Transverse colon (tissue), 4 donors: Measurements from ENCODE around the gene DTX1. TPM values are rescaled to one million over a fixed set of nuclear protein-coding genes. Genes with fewer than 3 reads are reported as not detected.

ENCODE experiments used
- DNase-seq: peaks from one replicate; pipeline ENCODE4 v3.0.0-alpha.2; 2019
- H3K27ac ChIP-seq, 4 donors: fragments of 200-600 bp; sonication (generic); 2 replicates each; pipeline ENCODE4 v1.5.1; 2016 to 2018; ENCODE audit warnings: inconsistent platforms in 4 of 4
- H3K27me3 ChIP-seq: fragments of 200-600 bp; sonication (generic); 2 replicates; pipeline ENCODE4 v1.5.1; 2017; ENCODE audit warnings: inconsistent platforms
- H3K36me3 ChIP-seq, 4 donors: fragments of 200-600 bp; sonication (generic); 2 replicates each; pipeline ENCODE4 v1.5.1; 2017 to 2019; ENCODE audit warnings: inconsistent platforms in 4 of 4
- H3K4me1 ChIP-seq, 4 donors: fragments of 200-600 bp; sonication (generic); 2 replicates each; pipeline ENCODE4 v1.5.1; 2017 to 2020; ENCODE audit warnings: inconsistent platforms in 4 of 4
- H3K4me3 ChIP-seq, 4 donors: fragments of 200-600 bp; sonication (generic); 1 replicate in 1 of 4; 2 replicates in 3 of 4; pipeline versions ENCODE4 v1.5.1 to v1.6.1; 2017 to 2019; ENCODE audit warnings: inconsistent platforms in 4 of 4
- H3K9me3 ChIP-seq, 2 donors: fragments of 200-600 bp; sonication (generic); 2 replicates each; pipeline ENCODE4 v1.5.1; 2017 to 2019; ENCODE audit warnings: inconsistent platforms in 2 of 2
- EP300 ChIP-seq: sonication (generic); formaldehyde crosslinking; IDR thresholded peaks from one replicate; pipeline ENCODE4 v1.6.1; 2017; ENCODE audit warnings: antibody characterized with exemption, low read depth
- POLR2A ChIP-seq: fragments of 450-650 bp; IDR thresholded peaks from one replicate; pipeline ENCODE4 v1.6.1; 2016; ENCODE audit warnings: antibody characterized with exemption, mild to moderate bottlenecking, moderate library complexity
- POLR2AphosphoS5 ChIP-seq, 3 donors: sonication (generic); formaldehyde crosslinking; IDR thresholded peaks; one replicate each; pipeline ENCODE4 v1.6.1; 2016; ENCODE audit warnings: antibody characterized with exemption in 3 of 3
- WGBS, 2 donors: methylation state at CpG; one replicate each; pipeline ENCODE4 v1.1.5; 2018; ENCODE audit warnings: low coverage in 1 of 2; 5-methylcytosine and 5-hydroxymethylcytosine counted together
- in situ Hi-C, 4 donors: fragments of 200-750 bp; cut with MboI; loops; one replicate each; pipeline versions ENCODE4 v1.15.0 to v1.15.1; 2017; ENCODE audit warnings: low sequenced_read_pairs in 3 of 4, low pct_ligation_motif_present in 1 of 4, low pct_unique_long_range_greater_than_20kb in 1 of 4
- intact Hi-C: fragments of 100-400 bp; cut with DNase I; formaldehyde crosslinking; loops from one replicate; pipeline ENCODE4 v1.15.1; 2023; ENCODE audit warnings: low total_unique reads
- total RNA-seq, 4 donors: library from RNA; depleted of rRNA; stranded (reverse); fragments of >200 nt; gene quantifications; one replicate each; pipeline ENCODE4 v1.1.0, GENCODE V29; 2016
- TF ChIP-seq, protein P1 (sequence below), 5 experiments: fragments of 200-600 bp in 3 of 5; fragments of 450-650 bp in 2 of 5; sonication (generic) in 3 of 5; IDR thresholded peaks; 1 replicate in 2 of 5; 2 replicates in 3 of 5; pipeline ENCODE4 v1.5.1; 2016 to 2017; ENCODE audit warnings: antibody characterized with exemption in 5 of 5, inconsistent platforms in 3 of 5, mild to moderate bottlenecking in 2 of 5, moderate library complexity in 1 of 5

The DTX1 gene
- total RNA-seq, 4 donors from 2014 or later, result 1.00 to 4.3 (median 3.0) TPM

- Histone ChIP-seq H3K27ac (no peak overlapping the region), H3K36me3 (no peaks in the 10 kb centered on the region), H3K4me1 (no peaks in the 10 kb centered on the region), H3K4me3 (no peak overlapping the region), H3K9me3 (no peaks in the 10 kb centered on the region), H3K27me3 (no peaks in the 10 kb centered on the region)
- no peak for DNase-seq
- 29 to 63% methylated on average over 1 to 5 of the region's 5 CpGs for WGBS, 2 donors
- intact Hi-C loops (no loop called here), in situ Hi-C loops (no loop called here)
- no peak for TF ChIP-seq EP300
- TF ChIP-seq, protein P1, sequence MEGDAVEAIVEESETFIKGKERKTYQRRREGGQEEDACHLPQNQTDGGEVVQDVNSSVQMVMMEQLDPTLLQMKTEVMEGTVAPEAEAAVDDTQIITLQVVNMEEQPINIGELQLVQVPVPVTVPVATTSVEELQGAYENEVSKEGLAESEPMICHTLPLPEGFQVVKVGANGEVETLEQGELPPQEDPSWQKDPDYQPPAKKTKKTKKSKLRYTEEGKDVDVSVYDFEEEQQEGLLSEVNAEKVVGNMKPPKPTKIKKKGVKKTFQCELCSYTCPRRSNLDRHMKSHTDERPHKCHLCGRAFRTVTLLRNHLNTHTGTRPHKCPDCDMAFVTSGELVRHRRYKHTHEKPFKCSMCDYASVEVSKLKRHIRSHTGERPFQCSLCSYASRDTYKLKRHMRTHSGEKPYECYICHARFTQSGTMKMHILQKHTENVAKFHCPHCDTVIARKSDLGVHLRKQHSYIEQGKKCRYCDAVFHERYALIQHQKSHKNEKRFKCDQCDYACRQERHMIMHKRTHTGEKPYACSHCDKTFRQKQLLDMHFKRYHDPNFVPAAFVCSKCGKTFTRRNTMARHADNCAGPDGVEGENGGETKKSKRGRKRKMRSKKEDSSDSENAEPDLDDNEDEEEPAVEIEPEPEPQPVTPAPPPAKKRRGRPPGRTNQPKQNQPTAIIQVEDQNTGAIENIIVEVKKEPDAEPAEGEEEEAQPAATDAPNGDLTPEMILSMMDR (IDR thresholded peaks at IDR 0.05), result no peak
Observed at GRCh38 chr12:113016796-113017195, 39.7 kb upstream of the DTX1 start.

DNA sequence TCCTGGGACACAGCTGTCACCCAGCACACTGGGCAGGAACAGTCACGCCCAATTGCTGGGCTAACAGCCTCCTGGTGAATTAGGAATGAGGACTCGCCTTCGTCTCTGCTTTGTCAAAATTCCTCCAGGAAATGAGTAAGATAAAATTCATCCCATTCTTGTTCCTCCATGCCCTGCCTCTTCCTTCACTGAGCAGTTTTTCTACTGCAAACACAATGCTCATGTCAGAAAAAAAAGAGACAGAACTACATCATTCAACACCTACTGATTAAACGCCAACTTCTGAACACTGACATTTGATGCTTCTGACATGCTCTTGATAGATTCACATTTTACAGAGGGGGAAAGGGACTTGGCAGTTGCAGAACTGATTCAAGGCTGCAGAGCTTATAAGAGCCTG, 37.5 kb upstream of the DTX1 start:
- TF ChIP-seq POLR2A (no peak), POLR2AphosphoS5 (IDR thresholded peaks at IDR 0.05) (no peak), EP300 (no peak)
- TF ChIP-seq, protein P1 (IDR thresholded peaks at IDR 0.05), result no peak
- no peaks in the 10 kb centered on the region for H3K4me1 ChIP-seq
- no peak overlapping the region for H3K4me3 ChIP-seq
- H3K27me3 ChIP-seq, result no peaks in the 10 kb centered on the region
- no peak for DNase-seq
- no peaks in the 10 kb centered on the region for H3K36me3 ChIP-seq
- intact Hi-C loops (no loop called here), in situ Hi-C loops (no loop called here)
- no peaks in the 10 kb centered on the region for H3K9me3 ChIP-seq
- 52 to 54% methylated on average over 4 of the region's 4 CpGs for WGBS, 2 donors
- no peak overlapping the region for H3K27ac ChIP-seq

- in situ Hi-C loops (no loop called here), intact Hi-C loops (no loop called here)
- Histone ChIP-seq H3K4me1 (no peaks in the 10 kb centered on the region), H3K9me3 (no peaks in the 10 kb centered on the region), H3K27ac (no peak overlapping the region), H3K27me3 (no peaks in the 10 kb centered on the region), H3K4me3 (no peak overlapping the region), H3K36me3 (no peaks in the 10 kb centered on the region)
- TF ChIP-seq, protein P1 (IDR thresholded peaks at IDR 0.05), result no peak
- TF ChIP-seq POLR2AphosphoS5 (IDR thresholded peaks at IDR 0.05) (no peak), POLR2A (no peak), EP300 (no peak)
- DNase-seq, result no peak
- WGBS, 2 donors, result 84 to 88% methylated on average over 1 of the region's 1 CpG
Observed at GRCh38 chr12:113021500-113021899, 35.0 kb upstream of the DTX1 start.

DNA sequence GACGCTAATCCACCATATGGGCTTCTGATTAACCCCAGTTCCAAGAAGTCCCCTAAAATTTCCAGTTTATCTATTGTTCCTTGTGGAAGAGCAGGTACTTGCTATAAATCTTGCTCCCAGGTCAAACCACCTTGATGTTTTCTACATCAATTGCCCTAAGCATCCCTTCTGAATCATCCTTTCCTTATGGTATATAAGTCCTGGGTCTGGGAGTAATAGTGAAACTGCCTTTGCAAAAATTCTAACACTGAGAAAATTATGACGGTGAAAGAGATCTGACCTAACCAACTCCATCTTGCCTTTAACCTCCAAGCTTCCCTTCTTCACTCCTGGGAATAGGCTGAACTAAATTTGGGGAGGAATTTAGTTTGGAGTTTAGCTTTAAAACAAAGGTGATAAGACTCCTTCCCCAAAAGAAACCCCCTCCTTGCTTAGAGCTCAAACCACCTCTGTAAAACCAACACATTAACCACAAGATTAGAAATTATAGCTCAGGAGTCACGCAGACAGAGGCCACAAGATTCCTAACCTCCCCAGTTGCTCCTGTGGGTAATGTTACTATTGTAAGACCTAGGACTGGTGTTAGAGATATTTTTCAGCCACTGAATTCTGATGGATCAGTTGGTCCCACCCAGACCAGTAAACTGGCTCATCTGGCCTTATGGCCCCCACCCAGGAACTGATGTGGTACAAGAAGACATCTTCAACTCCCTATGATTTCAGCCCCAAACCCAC, 33.8 kb upstream of the DTX1 start:
- Histone ChIP-seq H3K27me3 (no peaks in the 10 kb centered on the region), H3K9me3 (no peaks in the 10 kb centered on the region), H3K4me3 (no peak overlapping the region), H3K27ac (no peak overlapping the region), H3K36me3 (no peaks in the 10 kb centered on the region), H3K4me1 (no peaks in the 10 kb centered on the region)
- DNase-seq, result no peak
- intact Hi-C loops (no loop called here), in situ Hi-C loops (no loop called here)
- WGBS, 2 donors, result 77 to 100% methylated on average over 1 to 3 of the region's 3 CpGs
- no peak for TF ChIP-seq POLR2AphosphoS5 (IDR thresholded peaks at IDR 0.05)
- no peak for TF ChIP-seq EP300
- TF ChIP-seq, protein P1 (IDR thresholded peaks at IDR 0.05), result no peak
- TF ChIP-seq POLR2A, result no peak
